RCC 7860 (cell line): ENCODE data around the gene HIVEP3.

ENCODE experiments used
- DNase-seq: peaks from one replicate; pipeline ENCODE4 v3.0.0-alpha.2; 2015; ENCODE audit warnings: low spot score
- FAIRE-seq: peaks from 2 replicates; lab custom pipeline; 2012; peaks lifted over from hg19 to GRCh38; lab: Jason Lieb, UNC

The HIVEP3 gene

GRCh38 chr1:41894808-41895483 is 23.8 kb downstream of the HIVEP3 start:
- no peak for FAIRE-seq
- no peak for DNase-seq

DNA sequence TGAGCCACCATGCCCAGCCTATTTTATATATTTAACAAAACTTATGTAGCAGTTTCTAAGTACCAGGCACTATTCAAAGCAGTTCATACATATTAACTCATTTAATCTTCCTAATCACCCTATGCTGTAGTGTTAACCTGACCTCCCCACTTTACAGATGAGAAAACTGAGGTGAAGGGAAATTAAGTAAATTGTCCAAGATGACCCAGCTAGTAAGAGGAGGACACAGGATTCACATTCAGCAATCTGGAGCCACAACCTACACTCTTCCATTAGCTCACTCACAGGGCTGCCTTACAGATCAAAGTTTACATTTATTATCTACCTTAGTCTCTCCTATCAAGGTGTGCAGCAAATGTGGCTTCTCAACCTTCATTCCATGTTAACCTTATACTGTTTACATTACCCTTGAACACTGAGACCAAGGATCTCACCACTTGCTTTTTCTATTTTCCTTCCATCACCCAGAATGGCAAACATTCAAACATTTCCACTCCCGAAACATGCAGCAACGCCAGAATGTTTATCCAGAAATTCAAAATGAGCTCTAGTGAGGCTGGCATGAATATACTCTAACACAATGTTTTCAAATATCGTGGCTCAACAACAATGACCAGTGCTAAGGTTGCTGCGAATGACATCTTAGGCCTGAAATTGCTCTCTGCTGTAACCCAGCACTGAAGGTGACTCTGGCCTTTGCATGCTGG is 24.5 kb downstream of the HIVEP3 start:
- DNase-seq (no peak), FAIRE-seq (no peak)

DNA sequence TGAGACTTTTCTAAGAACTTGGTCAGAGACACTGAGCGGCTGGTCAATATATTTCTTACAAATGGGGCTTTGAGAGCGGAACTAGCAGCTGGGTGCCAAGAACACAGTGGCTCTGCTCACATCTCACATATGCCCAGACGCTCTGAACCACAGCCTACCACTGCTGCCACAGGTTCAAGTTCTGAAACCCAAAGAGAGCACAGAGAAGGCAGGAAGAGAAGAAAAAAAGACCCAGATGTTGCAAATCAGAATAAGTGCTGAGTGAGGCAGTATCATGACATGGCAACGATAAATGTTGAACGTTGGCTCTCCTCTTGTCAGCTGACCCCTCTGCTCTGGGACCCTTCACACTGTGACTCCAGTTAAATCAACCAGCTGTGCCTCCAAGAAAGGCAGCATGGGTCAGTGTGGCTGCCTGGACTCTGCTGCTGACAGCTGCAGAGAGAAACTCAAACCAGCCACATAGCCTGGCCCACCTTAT is 26.4 kb downstream of the HIVEP3 start:
- no peak for FAIRE-seq
- DNase-seq = no peak

DNA sequence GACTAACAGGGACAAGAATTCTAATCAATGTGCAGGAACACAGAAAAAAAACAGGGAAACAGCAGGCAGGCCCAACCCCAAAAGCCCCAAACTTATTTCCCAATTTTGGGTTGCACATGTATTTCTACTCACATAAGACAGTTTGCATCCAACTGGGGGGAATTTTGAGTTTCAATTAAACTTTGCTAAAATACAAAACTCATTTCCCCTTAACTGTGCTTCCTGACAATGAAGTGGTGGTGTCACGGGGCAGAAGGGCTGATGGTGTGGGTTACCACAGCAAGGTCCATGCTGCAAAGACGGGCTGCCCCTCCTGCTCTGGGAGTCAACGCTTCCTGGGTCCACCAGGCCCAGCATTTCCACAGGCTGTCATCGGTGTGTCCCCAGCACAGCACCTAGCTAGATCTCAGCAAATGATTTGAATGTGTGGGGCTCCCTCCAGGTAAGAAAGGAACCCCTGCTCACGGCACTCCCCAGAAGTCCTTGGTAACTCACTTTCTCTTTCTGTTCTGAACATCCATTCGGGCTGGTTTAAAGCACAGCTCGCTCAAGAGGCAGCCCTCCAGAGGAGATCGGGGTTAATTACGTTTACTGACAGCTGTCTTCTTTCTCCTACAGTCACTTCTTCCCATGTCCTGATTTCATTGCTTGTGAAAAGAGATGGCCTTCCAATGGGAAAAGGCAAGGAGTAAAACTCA is 27.4 kb downstream of the HIVEP3 start:
- FAIRE-seq (no peak), DNase-seq (peak; percentile 50)

- DNase-seq (no peak), FAIRE-seq (no peak)
These were observed 27.9 kb downstream of the HIVEP3 start for GRCh38 chr1:41890825-41891198.

DNA sequence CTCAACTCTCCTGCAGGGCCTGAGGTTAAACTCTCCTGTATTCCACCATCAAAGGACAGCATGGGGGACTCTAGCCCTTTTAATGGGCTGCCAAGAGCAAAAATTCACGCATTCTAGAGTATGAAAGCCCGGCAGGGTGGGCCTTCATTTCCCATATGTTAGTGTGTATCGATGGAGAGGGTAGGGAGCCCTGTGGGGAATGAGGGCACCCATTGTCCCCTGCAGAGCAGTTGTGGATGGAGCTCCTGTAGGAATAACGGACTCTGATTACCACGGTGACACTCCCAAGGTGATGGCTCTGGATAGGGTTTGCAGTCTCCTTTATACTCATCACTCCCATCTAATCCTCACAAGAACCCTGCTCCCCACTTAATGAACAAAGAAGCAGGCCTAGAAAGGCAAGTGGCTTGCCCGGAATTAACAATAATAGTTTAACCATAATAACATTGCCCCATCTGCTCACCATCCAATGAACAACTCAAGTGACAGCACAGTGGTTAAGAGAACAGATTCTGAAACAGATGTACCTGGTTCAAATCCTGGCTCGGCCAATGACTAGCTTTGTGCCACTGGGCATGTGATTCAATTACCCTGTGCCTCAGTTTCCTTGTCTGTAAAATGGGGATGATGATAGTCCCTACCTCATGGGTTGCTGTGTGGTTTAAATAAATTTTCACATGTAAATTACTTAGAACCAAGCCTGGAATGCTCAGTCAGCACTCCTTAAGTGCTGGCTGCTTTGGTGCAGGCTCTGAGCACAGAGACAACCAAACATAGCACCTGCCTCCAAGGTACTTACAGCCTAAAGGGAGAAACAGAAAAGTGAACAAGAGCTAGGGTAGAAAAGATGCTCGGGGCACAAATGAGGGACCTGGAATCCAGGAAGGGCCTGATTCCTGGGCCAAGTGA is 29.0 kb downstream of the HIVEP3 start:
- DNase-seq (no peak), FAIRE-seq (no peak)

- DNase-seq (no peak), FAIRE-seq (no peak)
These were observed 30.0 kb downstream of the HIVEP3 start for GRCh38 chr1:41888756-41889155.

DNA sequence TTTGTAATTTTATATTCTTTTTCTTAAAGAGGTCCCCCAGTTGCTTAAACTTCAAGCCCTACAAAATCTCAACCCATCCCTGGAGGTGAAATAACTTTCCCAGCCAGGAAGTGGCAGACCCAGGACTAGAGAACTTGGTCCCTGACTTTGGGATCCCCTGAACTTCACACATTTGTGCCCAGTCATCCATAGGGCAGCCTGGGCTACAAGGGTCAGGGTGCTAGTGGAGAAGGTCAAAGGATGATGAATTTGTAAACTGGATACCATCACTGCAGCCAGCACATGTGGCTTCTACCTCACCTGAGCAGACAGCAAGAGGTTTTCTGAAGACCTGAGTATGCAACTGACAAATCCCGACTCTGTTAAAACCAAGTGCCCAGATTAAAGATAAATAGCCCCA is 31.4 kb downstream of the HIVEP3 start:
- no peak for FAIRE-seq

GRCh38 chr1:41884256-41885230 is 34.2 kb downstream of the HIVEP3 start:
- FAIRE-seq = no peak
- DNase-seq = no peak

More for the DNA sequence above, 31.4 kb downstream of the HIVEP3 start:
- DNase-seq = no peak

GRCh38 chr1:41883507-41883906 is 35.2 kb downstream of the HIVEP3 start:
- FAIRE-seq (no peak), DNase-seq (no peak)

GRCh38 chr1:41882486-41882885 is 36.2 kb downstream of the HIVEP3 start:
- no peak for DNase-seq
- FAIRE-seq = no peak

DNA sequence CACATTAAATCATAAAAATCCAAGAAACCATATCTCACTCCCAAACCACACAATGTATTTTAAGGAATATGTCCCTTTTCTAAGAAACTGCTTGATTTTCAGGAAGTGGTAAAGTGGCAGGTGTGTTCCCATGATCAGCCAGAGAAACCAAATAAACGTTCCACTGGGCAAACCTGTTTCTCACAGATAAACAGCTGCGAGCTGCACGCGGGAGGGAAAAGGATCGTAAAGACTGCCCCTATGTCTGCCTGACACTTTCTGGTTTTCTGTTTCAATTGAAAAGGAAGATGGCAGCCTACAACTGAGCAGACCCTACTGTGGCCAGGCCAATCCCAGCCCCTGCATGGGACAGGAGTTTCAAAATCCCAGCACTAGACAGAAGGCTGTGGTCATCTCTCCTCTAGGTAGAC is 36.6 kb downstream of the HIVEP3 start:
- DNase-seq (no peak), FAIRE-seq (no peak)

DNA sequence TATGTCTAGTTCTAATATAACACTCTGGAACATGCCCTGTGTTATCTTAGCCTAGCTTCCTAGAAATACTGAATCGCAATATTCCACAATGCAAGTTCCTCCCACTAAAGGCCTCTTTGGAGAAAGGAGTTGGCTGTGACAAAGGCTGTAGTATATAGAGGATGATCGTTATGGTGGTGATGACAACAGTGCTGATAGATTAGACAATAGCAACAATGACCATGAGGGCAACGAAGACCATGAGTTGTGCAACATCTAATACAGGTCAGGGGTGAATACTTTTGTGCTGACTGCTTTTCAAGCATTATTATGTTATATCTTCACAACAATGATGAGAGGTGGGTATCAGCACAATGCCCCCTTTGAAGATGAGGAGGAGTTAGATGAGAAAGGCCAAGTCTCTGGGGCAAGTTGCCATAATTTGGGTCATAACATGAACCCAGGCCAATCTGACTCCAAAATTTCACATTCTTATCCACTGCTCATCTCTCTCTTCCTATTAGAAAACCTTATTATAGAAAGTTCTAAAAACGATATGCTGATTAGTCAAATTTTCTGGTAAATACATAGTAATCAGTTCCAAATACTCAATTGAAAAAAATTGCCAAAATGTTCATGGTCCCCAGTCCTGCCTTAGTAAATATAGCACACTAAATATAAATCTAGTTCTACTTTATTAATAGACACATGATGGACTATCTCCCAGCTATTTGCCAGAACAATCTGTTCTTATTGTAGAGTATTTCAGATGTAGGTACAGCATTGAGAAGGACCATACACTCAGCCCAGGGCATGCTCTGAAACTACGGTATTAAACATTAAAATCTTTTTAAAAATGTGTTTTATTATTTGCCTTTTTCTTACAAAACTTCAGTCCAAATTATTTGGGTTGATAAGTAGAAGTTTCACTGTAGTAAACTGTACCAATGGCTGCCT is 37.5 kb downstream of the HIVEP3 start:
- FAIRE-seq = no peak
- no peak for DNase-seq

GRCh38 chr1:41880261-41880660 is 38.5 kb downstream of the HIVEP3 start:
- DNase-seq (no peak), FAIRE-seq (no peak)

- FAIRE-seq (no peak), DNase-seq (no peak)
These were observed 39.1 kb downstream of the HIVEP3 start for GRCh38 chr1:41879617-41880016.

DNA sequence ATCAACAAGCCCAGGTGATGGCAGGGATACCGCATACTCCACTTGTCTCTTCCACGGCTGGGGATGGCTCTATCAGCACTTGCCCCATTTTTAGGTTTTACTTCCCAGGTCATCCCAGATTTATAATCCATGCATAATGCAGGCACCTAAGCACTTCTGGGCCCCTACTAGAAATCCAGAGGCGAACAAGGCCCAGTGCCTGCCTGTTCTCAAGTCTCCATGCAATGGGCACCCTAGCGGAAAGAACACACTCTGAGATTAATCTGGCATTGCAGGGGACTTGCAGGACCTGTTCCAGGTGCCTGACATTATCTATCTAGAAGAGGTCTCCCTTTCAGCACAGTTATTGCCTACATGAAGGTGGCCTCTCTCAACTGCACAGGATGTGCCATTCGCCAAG is 39.8 kb downstream of the HIVEP3 start:
- no peak for FAIRE-seq

DNA sequence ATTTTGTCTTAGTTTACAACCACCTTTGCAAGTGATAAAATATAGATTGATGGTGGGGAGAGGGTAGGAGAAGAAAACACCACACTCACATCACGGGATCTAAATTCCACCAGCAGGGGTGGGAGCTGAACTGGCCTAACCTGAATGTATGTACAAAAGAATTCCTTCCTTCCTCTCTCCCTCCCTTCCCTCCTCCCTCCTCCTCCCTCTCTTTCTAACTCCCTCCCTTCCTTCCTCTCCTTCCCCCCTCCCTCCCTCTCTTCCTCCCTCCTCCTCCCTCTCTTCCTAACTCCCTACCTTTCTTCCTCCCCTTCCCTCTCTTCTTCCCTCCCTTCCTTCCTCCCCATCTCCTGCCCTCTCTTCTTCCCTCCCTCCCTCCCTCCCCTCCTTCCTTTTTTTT is 40.2 kb downstream of the HIVEP3 start:
- FAIRE-seq = no peak
- no peak for DNase-seq

More for the DNA sequence above, 39.8 kb downstream of the HIVEP3 start:
- DNase-seq = no peak

- DNase-seq (no peak), FAIRE-seq (no peak)
These were observed 41.9 kb downstream of the HIVEP3 start for GRCh38 chr1:41876576-41877445.
